GM12865 (cell line): Measurements from ENCODE around the gene PRSS27.

ENCODE experiments used
- DNase-seq: peaks from one replicate; pipeline ENCODE4 v3.0.0; 2010; ENCODE audit warnings: low read depth
- H3K4me3 ChIP-seq: 2 replicates; pipeline ENCODE4 v1.5.1; 2011; ENCODE audit warnings: mild to moderate bottlenecking, low read depth, low read length, control low read depth
- CTCF ChIP-seq: IDR thresholded peaks from 2 replicates; pipeline ENCODE4 v1.5.1; 2011; ENCODE audit warnings: low read length, control low read depth, low read depth, inconsistent platforms; ENCODE audit not compliant: insufficient read depth; ENCODE audit errors: missing control alignments

Gene PRSS27

GRCh38 chr16:2706085-2706484, 13.9 kb downstream of the PRSS27 start:
- DNase-seq: no peak
- H3K4me3 ChIP-seq: no peak overlapping the region
- TF ChIP-seq CTCF: no peak

GRCh38 chr16:2705351-2705750, 14.7 kb downstream of the PRSS27 start:
- H3K4me3 ChIP-seq: no peak overlapping the region
- no peak for DNase-seq
- no peak for TF ChIP-seq CTCF

GRCh38 chr16:2704983-2705275, 15.1 kb downstream of the PRSS27 start:
- TF ChIP-seq CTCF: no peak
- no peak for DNase-seq

GRCh38 chr16:2704166-2704982, 15.7 kb downstream of the PRSS27 start:
- no peak for DNase-seq
- H3K4me3 ChIP-seq: no peak overlapping the region
- TF ChIP-seq CTCF: no peak

More at GRCh38 chr16:2704983-2705275, 15.1 kb downstream of the PRSS27 start:
- no peak overlapping the region for H3K4me3 ChIP-seq

GRCh38 chr16:2702871-2703745, 16.9 kb downstream of the PRSS27 start:
- DNase-seq: no peak
- H3K4me3 ChIP-seq: no peak overlapping the region
- TF ChIP-seq CTCF: no peak

- no peak overlapping the region for H3K4me3 ChIP-seq
- DNase-seq: no peak
- TF ChIP-seq CTCF: no peak
These were observed 17.6 kb downstream of the PRSS27 start for GRCh38 chr16:2702438-2702825.
